OCI-LY3 (cell line): ENCODE measurements around the gene CELF4.

Experiments
- EZH2phosphoT487 ChIP-seq: fragments of 200-600 bp; shearing (Covaris generic); IDR thresholded peaks from 2 replicates; pipeline ENCODE4 v1.6.1; 2018; ENCODE audit warnings: antibody characterized with exemption, mixed run types, low read depth
- TF ChIP-seq, protein P1 (sequence below): fragments of 200-600, 300-600 bp; sonication (generic); IDR thresholded peaks from 2 replicates; pipeline ENCODE4 v1.5.1; 2014; ENCODE audit warnings: antibody characterized with exemption, low read length, low read depth

DNA sequence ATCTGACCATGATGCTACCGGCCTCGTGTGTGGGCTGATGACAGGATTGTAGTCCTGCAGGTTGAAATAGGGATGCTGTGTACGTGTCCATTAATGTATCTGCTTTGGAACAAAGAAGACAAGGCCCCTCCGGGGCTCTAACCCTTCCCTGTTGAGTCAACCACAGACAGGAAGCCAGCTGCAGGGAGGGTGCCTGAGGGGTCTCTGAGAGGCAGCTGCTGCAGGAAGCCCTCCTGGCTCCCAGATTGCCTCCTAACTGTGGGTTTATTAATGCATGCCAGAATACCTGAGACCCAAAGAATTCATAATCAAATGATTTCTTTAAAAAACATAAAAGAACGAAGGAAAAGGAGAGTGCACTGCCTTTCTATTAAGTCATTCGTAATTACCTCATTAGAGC is 140.4 kb downstream of the CELF4 start:
- TF ChIP-seq, protein P1, sequence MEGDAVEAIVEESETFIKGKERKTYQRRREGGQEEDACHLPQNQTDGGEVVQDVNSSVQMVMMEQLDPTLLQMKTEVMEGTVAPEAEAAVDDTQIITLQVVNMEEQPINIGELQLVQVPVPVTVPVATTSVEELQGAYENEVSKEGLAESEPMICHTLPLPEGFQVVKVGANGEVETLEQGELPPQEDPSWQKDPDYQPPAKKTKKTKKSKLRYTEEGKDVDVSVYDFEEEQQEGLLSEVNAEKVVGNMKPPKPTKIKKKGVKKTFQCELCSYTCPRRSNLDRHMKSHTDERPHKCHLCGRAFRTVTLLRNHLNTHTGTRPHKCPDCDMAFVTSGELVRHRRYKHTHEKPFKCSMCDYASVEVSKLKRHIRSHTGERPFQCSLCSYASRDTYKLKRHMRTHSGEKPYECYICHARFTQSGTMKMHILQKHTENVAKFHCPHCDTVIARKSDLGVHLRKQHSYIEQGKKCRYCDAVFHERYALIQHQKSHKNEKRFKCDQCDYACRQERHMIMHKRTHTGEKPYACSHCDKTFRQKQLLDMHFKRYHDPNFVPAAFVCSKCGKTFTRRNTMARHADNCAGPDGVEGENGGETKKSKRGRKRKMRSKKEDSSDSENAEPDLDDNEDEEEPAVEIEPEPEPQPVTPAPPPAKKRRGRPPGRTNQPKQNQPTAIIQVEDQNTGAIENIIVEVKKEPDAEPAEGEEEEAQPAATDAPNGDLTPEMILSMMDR = no peak
- TF ChIP-seq EZH2phosphoT487 = no peak
